ENCODE data around the gene MLEC.

The MLEC gene

DNA sequence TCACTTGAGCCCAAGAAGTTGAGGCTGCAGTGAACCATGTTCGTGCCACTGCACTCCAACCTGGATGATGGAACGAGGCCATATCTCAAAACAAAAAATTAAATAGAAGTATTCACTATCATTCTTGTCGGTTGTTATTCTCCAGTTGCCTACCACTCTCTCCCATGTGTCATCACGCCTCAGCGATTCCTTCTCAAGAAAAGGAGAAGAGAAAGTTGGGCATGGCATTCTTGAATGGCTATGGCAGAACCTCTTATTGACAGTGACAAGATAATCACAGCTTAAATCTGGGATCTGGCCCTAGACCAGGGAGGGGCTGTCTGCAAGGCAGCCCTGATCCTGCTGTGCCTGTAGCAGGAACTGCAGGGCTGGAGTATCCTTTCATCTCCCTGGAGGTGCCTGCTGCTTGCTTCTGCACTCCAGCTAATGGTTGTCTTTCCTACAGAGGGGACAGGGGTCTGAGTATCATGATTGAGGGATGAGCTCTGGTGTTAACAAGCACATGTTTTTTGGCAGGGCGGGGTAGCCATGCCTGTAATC lies 12.8 kb upstream of the MLEC start:
- Histone ChIP-seq H3K36me3 (ENCODE audit: insufficient read depth, low read length) (no peaks in the 10 kb centered on the region), H3K4me1 (ENCODE audit: insufficient read depth, low read length) (peaks cover 10% of the 10 kb centered on the region), H3K9ac (ENCODE audit: low read depth, low read length) (no peak overlapping the region), H3K9me3 (ENCODE audit: control insufficient read depth, insufficient read depth, low read length) (no peaks in the 10 kb centered on the region)

GRCh38 chr12:120677765-120678473 lies 9.0 kb upstream of the MLEC start:
- Histone ChIP-seq H3K36me3 (ENCODE audit: insufficient read depth, low read length) (no peaks in the 10 kb centered on the region), H3K9me3 (ENCODE audit: control insufficient read depth, insufficient read depth, low read length) (no peaks in the 10 kb centered on the region), H3K4me1 (ENCODE audit: insufficient read depth, low read length) (0 out of 2 replicates have a peak, but pooled peaks cover 5% of the 10 kb centered on the region), H3K9ac (ENCODE audit: low read depth, low read length) (no peak overlapping the region)

- H3K4me1 ChIP-seq (ENCODE audit: insufficient read depth, low read length), result 0 out of 2 replicates have a peak, but pooled peaks cover 5% of the 10 kb centered on the region
- H3K9me3 ChIP-seq (ENCODE audit: control insufficient read depth, insufficient read depth, low read length), result no peaks in the 10 kb centered on the region
- H3K36me3 ChIP-seq (ENCODE audit: insufficient read depth, low read length), result no peaks in the 10 kb centered on the region
- H3K9ac ChIP-seq (ENCODE audit: low read depth, low read length), result no peak overlapping the region
Observed at GRCh38 chr12:120678572-120678971, 8.4 kb upstream of the MLEC start.

- Histone ChIP-seq H3K9ac (ENCODE audit: low read depth, low read length) (no peak overlapping the region), H3K9me3 (ENCODE audit: control insufficient read depth, insufficient read depth, low read length) (no peaks in the 10 kb centered on the region), H3K4me1 (ENCODE audit: insufficient read depth, low read length) (0 out of 2 replicates have a peak, but pooled peaks cover 5% of the 10 kb centered on the region), H3K36me3 (ENCODE audit: insufficient read depth, low read length) (no peaks in the 10 kb centered on the region)
Observed at GRCh38 chr12:120680165-120680738, 6.7 kb upstream of the MLEC start.

GRCh38 chr12:120684523-120684932 lies 2.4 kb upstream of the MLEC start:
- H3K9ac ChIP-seq (ENCODE audit: low read depth, low read length), result no peak overlapping the region
- peaks cover 12% of the 10 kb centered on the region for H3K4me1 ChIP-seq (ENCODE audit: insufficient read depth, low read length)
- H3K36me3 ChIP-seq (ENCODE audit: insufficient read depth, low read length), result no peaks in the 10 kb centered on the region
- no peaks in the 10 kb centered on the region for H3K9me3 ChIP-seq (ENCODE audit: control insufficient read depth, insufficient read depth, low read length)

GRCh38 chr12:120685522-120685921 lies 1.4 kb upstream of the MLEC start:
- H3K4me1 ChIP-seq (ENCODE audit: insufficient read depth, low read length), result peaks cover 15% of the 10 kb centered on the region
- H3K9me3 ChIP-seq (ENCODE audit: control insufficient read depth, insufficient read depth, low read length), result no peaks in the 10 kb centered on the region
- H3K36me3 ChIP-seq (ENCODE audit: insufficient read depth, low read length), result no peaks in the 10 kb centered on the region
- peak overlapping the region; percentile 80; the same call in 1 of the 2 replicates for H3K9ac ChIP-seq (ENCODE audit: low read depth, low read length)

DNA sequence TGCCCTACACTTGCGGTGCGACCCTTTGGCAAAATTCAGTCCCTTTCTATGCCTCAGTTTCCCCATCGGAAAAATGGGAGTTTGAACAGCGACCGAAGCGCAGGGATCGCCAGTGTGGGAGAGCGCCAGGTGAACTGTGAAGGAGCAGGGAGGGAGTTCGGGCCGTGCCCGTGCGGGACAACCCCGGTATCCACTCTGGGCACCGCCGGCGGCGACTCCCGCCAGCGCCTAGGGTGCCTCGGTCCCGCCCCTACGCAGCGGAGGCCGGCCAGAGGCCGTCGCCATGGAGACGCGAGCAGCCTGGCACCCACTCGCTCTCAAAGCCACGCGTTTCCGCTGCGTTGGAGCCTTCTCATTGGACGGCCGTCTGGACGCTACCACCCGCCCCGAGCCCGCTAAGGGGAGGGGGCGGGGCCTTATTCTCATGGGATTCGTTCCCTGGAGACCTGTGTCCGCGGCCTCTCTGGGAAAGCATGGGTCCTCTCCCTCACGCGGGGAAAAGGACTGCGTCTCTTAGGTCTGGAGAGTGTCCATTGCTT lies 729 bp upstream of the MLEC start:
- H3K9me3 ChIP-seq (ENCODE audit: control insufficient read depth, insufficient read depth, low read length), result no peaks in the 10 kb centered on the region
- H3K4me1 ChIP-seq (ENCODE audit: insufficient read depth, low read length), result peaks cover 21% of the 10 kb centered on the region
- H3K9ac ChIP-seq (ENCODE audit: low read depth, low read length), result peak overlapping the region; percentile 80
- H3K36me3 ChIP-seq (ENCODE audit: insufficient read depth, low read length), result no peaks in the 10 kb centered on the region

GRCh38 chr12:120687578-120688289 lies 785 bp downstream of the MLEC start:
- H3K9me3 ChIP-seq (ENCODE audit: control insufficient read depth, insufficient read depth, low read length), result no peaks in the 10 kb centered on the region
- peak overlapping the region; percentile 80 for H3K9ac ChIP-seq (ENCODE audit: low read depth, low read length)
- no peaks in the 10 kb centered on the region for H3K36me3 ChIP-seq (ENCODE audit: insufficient read depth, low read length)
- peaks cover 32% of the 10 kb centered on the region for H3K4me1 ChIP-seq (ENCODE audit: insufficient read depth, low read length)

DNA sequence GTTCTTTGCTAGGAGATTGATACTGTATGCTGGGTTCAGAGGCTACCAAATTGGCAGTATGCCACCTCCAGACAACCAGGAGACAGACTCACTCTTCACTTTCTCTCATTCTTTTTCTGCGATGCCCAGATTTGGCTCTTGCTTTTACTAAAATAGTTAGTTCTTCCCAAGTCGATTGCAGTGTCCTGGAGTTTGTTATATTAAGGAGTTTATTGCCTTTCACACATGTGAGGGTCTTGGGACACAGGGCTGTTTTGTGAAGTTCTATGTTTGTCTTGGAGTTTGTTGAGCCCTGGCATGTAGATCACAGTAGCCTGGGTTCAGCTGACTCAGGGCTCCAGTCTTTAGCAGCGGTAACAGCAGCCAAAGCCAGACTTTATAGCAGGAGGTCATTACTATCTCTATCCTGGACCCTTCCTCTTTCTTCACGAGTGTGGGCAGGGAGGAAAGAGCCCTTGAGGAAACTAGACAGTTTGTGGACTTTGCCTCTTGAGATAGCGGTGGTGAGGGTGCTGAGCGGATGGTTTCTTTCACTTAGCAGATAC lies 1.6 kb downstream of the MLEC start:
- Histone ChIP-seq H3K9me3 (ENCODE audit: control insufficient read depth, insufficient read depth, low read length) (no peaks in the 10 kb centered on the region), H3K4me1 (ENCODE audit: insufficient read depth, low read length) (peaks cover 40% of the 10 kb centered on the region), H3K36me3 (ENCODE audit: insufficient read depth, low read length) (no peaks in the 10 kb centered on the region), H3K9ac (ENCODE audit: low read depth, low read length) (peak overlapping the region; percentile 80)

DNA sequence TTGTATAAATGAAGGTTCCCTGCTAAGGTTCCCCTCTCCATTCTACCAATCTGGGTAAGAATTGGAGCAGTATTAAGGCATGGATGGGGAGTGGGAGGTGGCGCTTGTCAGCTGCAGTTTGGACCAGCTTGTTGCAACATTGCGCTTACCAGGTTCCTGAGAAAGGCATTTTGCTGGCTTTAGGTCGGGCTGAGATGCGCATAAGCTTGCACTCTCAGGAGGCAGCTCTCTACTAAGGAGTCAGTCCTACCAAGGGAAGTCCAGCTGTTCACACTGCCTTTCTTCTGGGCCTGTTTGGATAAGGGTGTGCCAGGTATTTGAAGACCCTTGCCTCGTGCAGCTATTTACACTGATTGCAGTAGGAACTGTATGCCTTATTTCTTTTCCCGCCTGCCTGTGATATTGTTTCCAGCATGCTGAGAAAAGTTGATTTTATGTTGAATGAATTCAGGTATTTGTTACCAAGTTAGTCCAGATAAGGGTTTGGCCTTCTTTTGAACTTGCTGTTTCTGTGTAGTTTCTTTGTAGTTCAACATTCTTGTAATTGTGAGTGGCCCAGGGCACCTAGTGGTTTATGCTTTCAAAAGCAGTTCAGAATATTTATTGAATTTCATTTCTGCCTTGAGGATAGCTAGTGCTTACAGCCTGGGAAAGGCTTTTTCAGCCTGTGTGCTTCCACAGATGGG lies 2.6 kb downstream of the MLEC start:
- Histone ChIP-seq H3K36me3 (ENCODE audit: insufficient read depth, low read length) (peaks cover under 1% of the 10 kb centered on the region), H3K4me1 (ENCODE audit: insufficient read depth, low read length) (peaks cover 47% of the 10 kb centered on the region), H3K9me3 (ENCODE audit: control insufficient read depth, insufficient read depth, low read length) (no peaks in the 10 kb centered on the region), H3K9ac (ENCODE audit: low read depth, low read length) (peak overlapping the region; percentile 80; the same call in 1 of the 2 replicates)

- peaks cover 6% of the 10 kb centered on the region for H3K36me3 ChIP-seq (ENCODE audit: insufficient read depth, low read length)
- peaks cover 47% of the 10 kb centered on the region for H3K4me1 ChIP-seq (ENCODE audit: insufficient read depth, low read length)
- H3K9me3 ChIP-seq (ENCODE audit: control insufficient read depth, insufficient read depth, low read length), result no peaks in the 10 kb centered on the region
- H3K9ac ChIP-seq (ENCODE audit: low read depth, low read length), result no peak overlapping the region
Observed at GRCh38 chr12:120690083-120690450, 3.1 kb downstream of the MLEC start.

- Histone ChIP-seq H3K36me3 (ENCODE audit: insufficient read depth, low read length) (peaks cover 11% of the 10 kb centered on the region), H3K9ac (ENCODE audit: low read depth, low read length) (no peak overlapping the region), H3K9me3 (ENCODE audit: control insufficient read depth, insufficient read depth, low read length) (no peaks in the 10 kb centered on the region), H3K4me1 (ENCODE audit: insufficient read depth, low read length) (peaks cover 47% of the 10 kb centered on the region)
Observed at GRCh38 chr12:120690978-120691377, 4.0 kb downstream of the MLEC start.

DNA sequence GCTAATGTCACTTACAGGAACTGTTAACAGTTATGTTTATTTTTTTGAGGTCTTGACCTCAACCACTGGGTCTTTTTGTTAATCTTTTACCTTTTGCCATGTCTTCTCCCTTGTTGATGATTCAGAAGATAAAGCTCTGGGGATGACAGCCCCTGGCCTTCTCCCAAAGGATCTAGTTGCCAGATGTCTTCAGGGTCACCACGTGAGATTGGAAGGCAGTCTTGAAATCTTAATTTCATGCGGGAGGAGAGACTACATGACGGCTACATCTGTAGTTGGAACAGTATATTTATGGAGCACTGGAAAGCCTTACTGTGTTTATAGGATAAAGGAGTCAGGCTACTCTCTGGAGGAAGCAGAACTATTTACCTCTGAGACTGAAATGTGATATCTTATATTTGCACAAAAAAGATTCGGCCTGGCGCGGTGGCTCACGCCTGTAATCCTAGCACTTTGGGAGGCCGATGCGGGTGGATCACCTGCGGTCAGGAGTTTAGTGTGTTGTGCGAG lies 5.6 kb downstream of the MLEC start:
- Histone ChIP-seq H3K4me1 (ENCODE audit: insufficient read depth, low read length) (peaks cover 47% of the 10 kb centered on the region), H3K36me3 (ENCODE audit: insufficient read depth, low read length) (peaks cover 18% of the 10 kb centered on the region), H3K9me3 (ENCODE audit: control insufficient read depth, insufficient read depth, low read length) (no peaks in the 10 kb centered on the region), H3K9ac (ENCODE audit: low read depth, low read length) (no peak overlapping the region)

Data from ES-I3 (cell line).